Occipital lobe (tissue), 2 donors: Measurements from ENCODE around the gene SEC61B. TPM values are rescaled to one million over a fixed set of nuclear protein-coding genes. Genes with fewer than 3 reads are reported as not detected.
"Not testable (repeated sequence)": the region's sequence is repeated elsewhere in the genome, so short reads cannot be mapped to it uniquely, and the experiment has no call there.

Experiments used
- DNase-seq: peaks from one replicate; lab custom pipeline; 2025; lab: John Stamatoyannopoulos, UW
- total RNA-seq: library from RNA; depleted of rRNA; stranded (reverse); fragments of >200 nt; gene quantifications from one replicate; pipeline ENCODE4 v1.2.3, GENCODE V29; 2014

SEC61B gene
- total RNA-seq, 1 donor from 2014 or later, result 32.3 TPM

GRCh38 chr9:99190597-99191283, 31.3 kb upstream of the SEC61B start:
- no peak for DNase-seq

- no peak for DNase-seq
Observed at GRCh38 chr9:99192786-99193465, 29.2 kb upstream of the SEC61B start.

DNA sequence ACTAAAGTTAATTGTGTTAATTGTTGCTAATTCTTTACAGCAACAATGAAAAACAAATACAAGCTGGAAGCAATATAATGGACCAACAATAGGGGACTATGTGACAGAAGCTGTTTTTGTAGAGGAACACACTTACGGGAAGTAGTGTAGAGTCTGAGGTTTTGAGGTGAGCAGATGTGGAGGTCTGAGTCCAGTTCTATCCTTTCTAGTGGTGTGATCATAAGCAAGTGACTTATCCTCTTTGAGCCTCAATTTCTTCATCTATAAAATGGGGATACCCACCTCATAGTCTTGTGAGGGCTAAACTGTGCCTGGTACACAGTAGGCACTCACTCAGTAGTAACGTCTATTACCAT, 28.6 kb upstream of the SEC61B start:
- no peak for DNase-seq

DNA sequence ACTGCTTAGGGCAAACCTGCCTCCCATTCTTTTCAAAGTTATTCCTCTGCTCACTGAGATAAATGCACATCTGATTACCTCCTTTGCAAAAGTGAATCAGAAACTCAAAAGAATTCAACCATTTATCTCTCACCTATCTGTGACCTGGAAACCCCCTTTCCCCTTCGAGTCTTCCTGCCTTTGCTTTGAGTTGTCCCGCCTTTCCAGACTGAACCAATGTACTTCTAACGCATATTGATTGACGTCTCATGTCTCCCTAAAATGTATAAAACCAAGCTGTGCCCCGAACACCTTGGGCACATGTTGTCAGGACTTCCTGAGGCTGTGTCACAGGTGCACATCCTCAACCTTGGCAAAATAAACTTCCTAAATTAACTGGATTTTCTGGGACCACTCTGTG, 25.6 kb upstream of the SEC61B start:
- not testable (repeated sequence) for DNase-seq

DNA sequence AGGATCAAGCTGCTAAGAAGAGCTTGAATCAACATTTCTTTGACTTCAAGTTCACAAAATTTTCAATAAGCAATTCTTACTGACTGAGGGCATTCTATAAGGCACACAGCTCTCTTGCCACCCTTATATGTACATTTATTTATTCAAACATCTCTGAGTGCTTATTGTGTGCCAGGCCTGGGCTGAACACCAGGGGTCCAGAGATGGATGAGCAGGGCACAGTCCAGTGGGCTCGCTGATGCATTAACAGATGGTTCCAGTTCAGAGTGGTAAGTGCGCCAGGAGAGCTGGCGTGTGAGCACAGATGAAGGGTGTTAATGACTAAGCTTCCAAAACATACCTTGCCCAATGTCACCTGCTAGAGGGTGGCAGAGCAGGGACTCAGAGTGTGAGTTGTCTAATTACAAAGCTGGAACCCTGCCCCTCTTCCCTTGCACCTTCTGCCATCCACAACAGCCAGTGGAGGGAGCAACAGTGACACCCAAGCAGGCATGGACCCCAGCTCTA, 24.9 kb upstream of the SEC61B start:
- no peak for DNase-seq

DNA sequence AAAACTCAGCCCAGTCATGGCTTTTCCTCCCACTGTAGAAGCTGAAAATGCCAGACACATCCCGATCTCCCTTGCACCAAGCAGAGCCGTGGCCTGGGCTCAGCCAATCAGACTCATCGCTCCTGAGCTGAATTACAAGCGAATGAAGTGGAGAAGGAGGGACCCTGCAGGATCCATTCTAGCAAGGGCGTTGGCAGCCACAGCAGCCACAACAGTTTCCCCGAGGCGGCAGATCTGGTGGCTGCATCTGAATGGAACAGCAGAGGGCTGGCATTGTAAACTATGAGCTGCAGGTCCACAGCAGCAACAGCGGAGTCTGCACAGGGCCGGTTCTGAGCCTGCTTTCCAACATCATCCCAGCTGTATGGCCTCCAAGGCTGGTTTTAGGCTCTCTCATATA, 24.1 kb upstream of the SEC61B start:
- no peak for DNase-seq

DNA sequence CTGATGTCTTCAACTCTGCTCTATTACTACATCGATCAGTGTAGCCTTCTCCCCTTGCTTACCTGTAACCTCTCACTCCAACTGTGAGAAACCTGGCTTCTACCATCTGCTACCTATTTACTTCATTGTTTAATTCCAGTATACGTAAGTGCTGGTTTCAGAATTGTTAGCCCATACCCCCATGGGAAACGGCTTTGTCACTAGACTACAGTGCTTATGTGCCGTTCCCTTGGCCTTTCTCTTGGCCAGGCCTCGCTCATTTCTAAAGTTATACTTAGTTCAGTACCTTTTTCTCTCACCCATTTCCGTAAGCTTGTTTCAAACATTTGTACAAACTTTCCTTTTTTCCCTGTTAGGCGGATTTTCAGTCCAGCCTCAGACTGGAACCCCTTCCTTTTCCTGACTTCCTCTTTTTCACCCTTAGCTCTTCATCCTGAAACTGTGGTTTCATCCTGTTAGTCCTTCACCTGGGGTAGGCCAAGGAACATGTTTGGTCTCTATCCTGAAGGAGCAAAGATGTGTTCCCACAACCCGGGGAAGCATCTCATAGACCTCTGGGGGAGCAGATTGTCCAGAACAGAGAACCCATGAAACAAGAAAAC, 22.0 kb upstream of the SEC61B start:
- no peak for DNase-seq

DNA sequence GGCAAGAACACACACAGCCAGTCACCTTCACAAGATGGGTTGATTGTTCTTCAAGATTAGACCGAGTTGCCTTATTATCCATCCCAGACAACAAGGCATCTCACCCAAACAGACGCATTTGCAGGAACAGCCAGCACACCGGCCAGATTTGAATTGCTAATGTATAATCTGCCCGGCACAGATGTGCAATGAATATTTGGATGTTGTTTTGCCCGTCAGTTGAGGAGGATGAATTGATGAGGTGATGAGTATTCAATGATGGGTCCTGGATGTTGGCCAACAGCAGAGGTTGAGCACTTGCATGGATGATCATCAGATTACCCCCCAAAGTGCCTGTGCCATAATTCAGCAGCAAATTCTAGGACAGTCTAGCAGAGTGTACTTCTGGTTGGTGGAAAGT, 20.5 kb upstream of the SEC61B start:
- DNase-seq, result no peak

GRCh38 chr9:99210572-99210971, 11.5 kb upstream of the SEC61B start:
- DNase-seq, result no peak

DNA sequence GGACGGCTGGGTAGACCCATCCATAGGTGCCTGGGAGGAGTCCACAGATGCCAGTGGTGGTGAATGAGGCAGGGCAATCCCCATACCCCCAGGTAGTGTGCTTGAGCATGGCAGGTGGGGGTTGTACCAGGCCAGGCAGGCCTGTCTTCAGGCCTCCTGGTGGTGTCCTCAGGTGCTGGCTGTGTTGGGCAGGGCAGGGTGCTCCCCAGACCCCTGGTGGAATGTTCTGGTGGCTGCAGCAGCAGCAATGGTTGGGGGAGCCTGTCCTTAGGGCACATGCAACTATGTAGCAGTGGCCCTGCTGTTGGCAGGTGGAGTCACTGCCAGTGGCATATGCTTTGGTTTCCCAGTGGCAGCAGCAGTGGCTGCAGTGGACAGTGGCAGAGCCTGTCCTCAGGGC, 10.3 kb upstream of the SEC61B start:
- DNase-seq, result no peak

- no peak for DNase-seq
Observed at GRCh38 chr9:99213197-99213596, 8.9 kb upstream of the SEC61B start.

GRCh38 chr9:99216073-99216472, 6.0 kb upstream of the SEC61B start:
- DNase-seq, result no peak

GRCh38 chr9:99220011-99220410, 2.1 kb upstream of the SEC61B start:
- no peak for DNase-seq

GRCh38 chr9:99221266-99221620, 839 bp upstream of the SEC61B start:
- DNase-seq, result no peak

- no peak for DNase-seq
Observed at GRCh38 chr9:99222416-99223270, 561 bp downstream of the SEC61B start.

- no peak for DNase-seq
Observed at GRCh38 chr9:99224445-99224844, 2.4 kb downstream of the SEC61B start.

GRCh38 chr9:99226054-99226453, 4.0 kb downstream of the SEC61B start:
- DNase-seq, result no peak

DNA sequence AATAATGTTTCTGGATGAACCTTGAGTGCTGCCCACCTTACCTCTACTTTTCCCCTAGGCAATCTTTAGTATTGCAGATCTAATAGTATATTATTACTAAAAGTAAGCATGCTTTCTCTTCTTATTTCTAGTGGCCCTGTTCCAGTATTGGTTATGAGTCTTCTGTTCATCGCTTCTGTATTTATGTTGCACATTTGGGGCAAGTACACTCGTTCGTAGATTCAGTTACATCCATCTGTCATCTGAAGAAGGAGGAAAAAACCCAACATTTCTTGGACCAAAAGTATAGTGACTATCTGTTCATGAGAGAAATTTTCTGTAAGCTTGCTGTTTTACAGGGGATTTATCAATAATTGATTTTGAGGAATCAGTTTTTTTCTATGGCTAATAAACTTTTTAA, 8.1 kb downstream of the SEC61B start:
- no peak for DNase-seq

GRCh38 chr9:99231711-99232110, 9.6 kb downstream of the SEC61B start:
- no peak for DNase-seq

- no peak for DNase-seq
Observed at GRCh38 chr9:99234618-99235017, 12.5 kb downstream of the SEC61B start.

- DNase-seq, result no peak
Observed at GRCh38 chr9:99235069-99235468, 13.0 kb downstream of the SEC61B start.
